Small intestine (tissue), 7 donors: ENCODE results near the gene RIPOR3. TPM values are rescaled to one million over a fixed set of nuclear protein-coding genes. Genes with fewer than 3 reads are reported as not detected.

ENCODE experiments used
- DNase-seq, 2 donors: peaks; one replicate each; pipeline versions ENCODE4 v3.0.0 to v3.0.0-alpha.2; 2013
- FAIRE-seq: peaks from 2 replicates; lab custom pipeline; 2012; peaks lifted over from hg19 to GRCh38; lab: Jason Lieb, UNC
- H3K27ac ChIP-seq, 3 donors: one replicate each; pipeline ENCODE4 v1.5.1; 2013; ENCODE audit warnings: low read length in 2 of 3, mild to moderate bottlenecking in 2 of 3, control low read depth in 1 of 3, inconsistent platforms in 1 of 3, low read depth in 1 of 3, moderate library complexity in 1 of 3
- H3K27me3 ChIP-seq, 3 donors: one replicate each; pipeline ENCODE4 v1.6.1; 2013; ENCODE audit warnings: low read length in 3 of 3, inconsistent platforms in 1 of 3; ENCODE audit not compliant: control insufficient read depth in 3 of 3, insufficient read depth in 3 of 3
- H3K36me3 ChIP-seq, 3 donors: one replicate each; pipeline ENCODE4 v1.6.1; 2013; ENCODE audit warnings: low read length in 3 of 3, inconsistent platforms in 1 of 3, low read depth in 1 of 3, mild to moderate bottlenecking in 1 of 3, moderate library complexity in 1 of 3; ENCODE audit not compliant: control insufficient read depth in 3 of 3, insufficient read depth in 2 of 3
- H3K4me1 ChIP-seq, 3 donors: one replicate each; pipeline ENCODE4 v1.6.1; 2013; ENCODE audit warnings: low read length in 2 of 3, inconsistent platforms in 1 of 3, low read depth in 1 of 3, mild to moderate bottlenecking in 1 of 3, moderate library complexity in 1 of 3; ENCODE audit not compliant: control insufficient read depth in 3 of 3, insufficient read depth in 2 of 3
- H3K4me3 ChIP-seq, 3 donors: one replicate each; pipeline ENCODE4 v1.5.1; 2013; ENCODE audit warnings: low read length in 3 of 3, control low read depth in 1 of 3, inconsistent platforms in 1 of 3, low read depth in 1 of 3, mild to moderate bottlenecking in 1 of 3, moderate library complexity in 1 of 3
- H3K9me3 ChIP-seq, 2 donors: one replicate each; pipeline ENCODE4 v1.6.1; 2013; ENCODE audit warnings: low read depth in 1 of 2, low read length in 1 of 2; ENCODE audit not compliant: control insufficient read depth in 2 of 2, insufficient read depth in 1 of 2
- WGBS, 3 donors: extraction: QIAGEN DNeasy Blood & Tissue Kit; methylation state at CpG; one replicate each; pipeline ENCODE4 v1.1.7; 2013; 5-methylcytosine and 5-hydroxymethylcytosine counted together
- polyA plus RNA-seq, 4 donors: library from polyadenylated mRNA; stranded (reverse) in 3 of 4; unstranded in 1 of 4; fragments of 200-250 nt in 3 of 4; fragments of 120-200 nt in 1 of 4; gene quantifications; one replicate each; pipeline versions ENCODE4 v1.2.1 to v1.2.3, GENCODE V29; 2013
- donor health status: healthy with polysubstance abuse.
- donor health status: control.
- donor health status: control.
- donor health status: Bipolar disorder and iron deficiency.
- donor health status: healthy.

Gene RIPOR3
- polyA plus RNA-seq, 4 donors, result 0.22 to 10.9 (median 3.2) TPM

DNA sequence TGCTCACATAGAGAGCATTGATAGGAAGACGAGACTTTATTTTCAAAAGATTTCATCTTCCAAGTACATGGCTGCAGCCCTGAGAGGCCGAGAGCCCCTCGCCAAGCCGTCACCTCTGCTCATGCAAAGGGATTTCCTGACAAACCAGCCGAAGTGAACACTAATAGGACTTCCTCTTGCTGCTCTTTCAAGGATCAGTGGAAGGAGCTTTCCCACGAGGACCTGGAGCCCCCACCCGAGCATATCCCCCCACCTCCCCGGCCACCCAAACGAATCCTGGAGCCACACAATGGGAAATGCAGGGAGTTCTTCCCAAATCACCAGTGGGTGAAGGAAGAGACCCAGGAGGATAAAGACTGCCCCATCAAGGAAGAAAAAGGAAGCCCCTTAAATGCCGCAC, 111.8 kb downstream of the RIPOR3 start:
- FAIRE-seq (no peak), DNase-seq (no peak)
- Histone ChIP-seq H3K9me3 (no peaks in the 10 kb centered on the region), H3K27me3 (no peaks in the 10 kb centered on the region), H3K4me3 (no peak overlapping the region), H3K4me1 (no peaks in the 10 kb centered on the region), H3K27ac (no peak overlapping the region), H3K36me3 (peaks cover 10 to 80% (median 20%) of the 10 kb centered on the region in 3 donors)
- 85 to 92% (median 90%) methylated on average over 10 of the region's 10 CpGs for WGBS, 3 donors

DNA sequence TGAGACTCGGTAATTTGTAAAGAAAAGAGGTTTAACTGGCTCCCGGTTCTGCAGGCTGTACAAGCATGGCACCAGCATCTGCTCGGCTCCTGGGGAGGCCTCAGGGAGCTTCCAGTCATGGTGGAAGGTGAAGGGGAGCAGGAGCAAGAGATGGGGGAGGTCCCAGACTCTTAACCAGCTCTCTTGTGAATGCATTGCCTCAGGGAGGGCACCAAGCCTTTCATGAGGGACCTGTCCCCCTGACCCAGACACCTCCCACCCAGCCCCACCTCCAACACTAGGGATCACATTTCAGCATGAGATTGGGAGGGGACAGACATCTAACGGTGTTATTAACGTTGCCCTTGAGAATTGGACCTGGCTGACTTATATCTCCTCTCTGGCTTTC, 112.6 kb downstream of the RIPOR3 start:
- no peaks in the 10 kb centered on the region for H3K9me3 ChIP-seq
- DNase-seq (no peak), FAIRE-seq (no peak)
- H3K27ac ChIP-seq, result no peak overlapping the region
- 79 to 87% (median 86%) methylated on average over 5 of the region's 5 CpGs for WGBS, 3 donors
- no peaks in the 10 kb centered on the region for H3K4me1 ChIP-seq
- H3K4me3 ChIP-seq, result no peak overlapping the region
- H3K27me3 ChIP-seq, result no peaks in the 10 kb centered on the region
- H3K36me3 ChIP-seq, result peaks cover 10 to 83% (median 18%) of the 10 kb centered on the region in 3 donors

GRCh38 chr20:50578061-50578777, 113.1 kb downstream of the RIPOR3 start:
- FAIRE-seq (no peak), DNase-seq (peak in 1 of 2 donors; percentile 38)
- Histone ChIP-seq H3K27me3 (no peaks in the 10 kb centered on the region), H3K4me1 (no peaks in the 10 kb centered on the region), H3K36me3 (peaks cover 10 to 83% (median 17%) of the 10 kb centered on the region in 3 donors), H3K4me3 (no peak overlapping the region), H3K9me3 (no peaks in the 10 kb centered on the region), H3K27ac (peak overlapping the region in 1 of 3 donors; percentile 25)
- 80 to 89% (median 82%) methylated on average over 14 of the region's 14 CpGs for WGBS, 3 donors

DNA sequence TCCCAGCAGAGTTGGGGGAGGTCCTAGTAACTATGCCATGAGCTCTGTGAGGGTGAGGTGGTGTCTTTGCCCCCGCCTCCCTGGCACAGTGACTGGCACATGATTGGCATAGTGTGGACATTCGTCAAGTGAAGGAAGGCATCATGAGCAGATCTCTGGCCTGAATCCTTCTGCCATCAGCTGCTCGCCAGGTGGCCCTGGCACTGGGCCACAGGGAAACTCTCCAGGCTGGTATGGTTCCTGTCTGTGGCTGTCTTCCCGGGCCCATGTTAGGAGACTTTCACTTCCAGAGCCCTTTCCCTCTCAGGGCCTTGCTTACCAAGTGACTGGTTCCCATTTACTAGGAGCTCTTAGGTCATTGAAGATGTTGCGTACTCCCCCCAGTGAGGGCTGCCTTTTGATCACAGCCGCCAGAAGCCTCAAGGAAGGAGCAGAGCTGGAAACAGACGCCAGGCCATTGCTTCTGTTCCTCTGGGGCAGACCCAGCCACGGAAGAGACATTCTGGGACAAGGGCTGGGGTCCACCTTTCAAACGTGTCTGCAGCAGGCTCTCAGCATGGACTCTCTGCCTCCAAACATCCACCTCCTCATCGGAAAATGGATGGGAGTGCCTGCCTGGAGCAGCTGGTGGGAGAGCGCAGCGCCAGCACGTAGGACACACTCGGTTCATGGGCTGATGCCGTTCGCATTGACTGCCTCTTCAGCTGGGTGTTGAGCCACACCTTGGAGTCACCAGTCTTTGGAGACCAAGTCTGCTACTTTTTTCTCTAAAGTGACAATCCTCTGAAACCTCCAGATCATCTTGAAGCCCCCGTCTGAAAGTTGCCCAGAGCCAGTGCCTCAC, 113.9 kb downstream of the RIPOR3 start:
- WGBS, 3 donors, result 63 to 78% (median 69%) methylated on average over 17 of the region's 17 CpGs
- Histone ChIP-seq H3K4me3 (no peak overlapping the region), H3K27me3 (no peaks in the 10 kb centered on the region), H3K4me1 (peaks cover 0 to 3% (median 0%) of the 10 kb centered on the region in 3 donors), H3K9me3 (no peaks in the 10 kb centered on the region), H3K27ac (peak overlapping the region in 1 of 3 donors; percentile 25), H3K36me3 (peaks cover 8 to 80% (median 15%) of the 10 kb centered on the region in 3 donors)
- FAIRE-seq, result no peak
- peak in 1 of 2 donors; percentile 32 for DNase-seq

- Histone ChIP-seq H3K9me3 (no peaks in the 10 kb centered on the region), H3K4me1 (peaks cover 0 to 3% (median 0%) of the 10 kb centered on the region in 3 donors), H3K4me3 (no peak overlapping the region), H3K27me3 (no peaks in the 10 kb centered on the region), H3K36me3 (peaks cover 8 to 71% (median 15%) of the 10 kb centered on the region in 3 donors), H3K27ac (no peak overlapping the region)
- FAIRE-seq (no peak), DNase-seq (peak; percentile 62 to 68)
- 59 to 67% (median 65%) methylated on average over 12 of the region's 12 CpGs for WGBS, 3 donors
Measured at GRCh38 chr20:50575865-50576720, 115.2 kb downstream of the RIPOR3 start.

- DNase-seq (no peak), FAIRE-seq (no peak)
- Histone ChIP-seq H3K4me3 (no peak overlapping the region), H3K4me1 (peaks cover 0 to 3% (median 0%) of the 10 kb centered on the region in 3 donors), H3K9me3 (no peaks in the 10 kb centered on the region), H3K27ac (no peak overlapping the region), H3K27me3 (no peaks in the 10 kb centered on the region), H3K36me3 (peaks cover 4 to 66% (median 16%) of the 10 kb centered on the region in 3 donors)
- 93 to 97% (median 95%) methylated on average over 5 of the region's 5 CpGs for WGBS, 3 donors
Measured at GRCh38 chr20:50574586-50574985, 116.8 kb downstream of the RIPOR3 start.

DNA sequence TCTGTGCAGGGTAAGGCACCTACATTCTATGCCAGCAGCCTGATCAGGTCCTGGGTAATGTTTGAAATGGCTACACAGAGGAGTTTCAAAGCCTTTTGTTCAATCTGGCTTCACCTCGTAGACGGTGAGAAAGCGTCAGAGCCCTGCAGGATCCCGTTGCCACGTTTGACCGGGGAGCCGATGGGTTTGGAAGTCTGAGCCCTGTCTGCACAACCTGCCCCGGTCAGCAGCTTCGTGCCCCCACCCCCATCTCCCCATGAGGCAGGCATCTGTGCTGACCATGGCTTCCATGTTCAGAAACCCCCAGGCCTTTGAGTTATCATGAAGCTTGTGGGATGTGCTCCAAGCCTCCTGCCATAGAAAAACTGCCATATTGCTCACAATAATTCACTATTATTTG, 117.2 kb downstream of the RIPOR3 start:
- Histone ChIP-seq H3K4me3 (no peak overlapping the region), H3K4me1 (peaks cover 0 to 3% (median 0%) of the 10 kb centered on the region in 3 donors), H3K27ac (no peak overlapping the region), H3K27me3 (no peaks in the 10 kb centered on the region), H3K36me3 (peaks cover 5 to 65% (median 11%) of the 10 kb centered on the region in 3 donors), H3K9me3 (no peaks in the 10 kb centered on the region)
- DNase-seq (no peak), FAIRE-seq (no peak)
- 90 to 94% (median 92%) methylated on average over 9 of the region's 9 CpGs for WGBS, 3 donors
